ENCODE results near the gene ALDH18A1.

The ALDH18A1 gene

GRCh38 chr10:95566136-95566535, 90.4 kb downstream of the ALDH18A1 start:
- TF ChIP-seq CTCF (IDR thresholded peaks at IDR 0.05; ENCODE audit: low read length), result no peak
- TF ChIP-seq EZH2 (IDR thresholded peaks at IDR 0.05; ENCODE audit: borderline replicate concordance, low read length), result no peak
- H3K9me3 ChIP-seq (ENCODE audit: low read length), result no peaks in the 10 kb centered on the region
- H3K4me1 ChIP-seq (ENCODE audit: insufficient read depth, low read length, severe bottlenecking), result no peaks in the 10 kb centered on the region
- no peaks in the 10 kb centered on the region for H3K36me3 ChIP-seq (ENCODE audit: insufficient read depth, low read length)
- H3K4me2 ChIP-seq (ENCODE audit: low read length), result no peak overlapping the region
- H3K27ac ChIP-seq (ENCODE audit: low read depth, low read length, poor library complexity, severe bottlenecking), result no peak overlapping the region
- no peaks in the 10 kb centered on the region for H3K27me3 ChIP-seq (ENCODE audit: insufficient read depth, low read length)
- H2AFZ ChIP-seq (ENCODE audit: low read length), result no peak overlapping the region
- no peak overlapping the region for H3K9ac ChIP-seq (ENCODE audit: low read length)
- no peaks in the 10 kb centered on the region for H3F3A ChIP-seq (ENCODE audit: insufficient read depth, low read length)
- H3K79me2 ChIP-seq (ENCODE audit: insufficient read depth, low read length), result no peaks in the 10 kb centered on the region
- no peaks in the 10 kb centered on the region for H4K20me1 ChIP-seq (ENCODE audit: insufficient read depth, low read length)
- no peaks in the 10 kb centered on the region for H3K9me2 ChIP-seq (ENCODE audit: low read depth, low read length)
- H3K4me3 ChIP-seq (ENCODE audit: low read depth, low read length, poor library complexity, severe bottlenecking), result no peak overlapping the region

GRCh38 chr10:95565336-95565735, 91.2 kb downstream of the ALDH18A1 start:
- H3K79me2 ChIP-seq (ENCODE audit: insufficient read depth, low read length), result no peaks in the 10 kb centered on the region
- H3K4me2 ChIP-seq (ENCODE audit: low read length), result no peak overlapping the region
- no peak overlapping the region for H2AFZ ChIP-seq (ENCODE audit: low read length)

GRCh38 chr10:95564291-95564690, 92.2 kb downstream of the ALDH18A1 start:
- Histone ChIP-seq H3K4me1 (ENCODE audit: insufficient read depth, low read length, severe bottlenecking) (no peaks in the 10 kb centered on the region), H2AFZ (ENCODE audit: low read length) (no peak overlapping the region), H4K20me1 (ENCODE audit: insufficient read depth, low read length) (no peaks in the 10 kb centered on the region), H3K4me3 (ENCODE audit: low read depth, low read length, poor library complexity, severe bottlenecking) (no peak overlapping the region), H3K27ac (ENCODE audit: low read depth, low read length, poor library complexity, severe bottlenecking) (no peak overlapping the region), H3K4me2 (ENCODE audit: low read length) (no peak overlapping the region), H3K9me2 (ENCODE audit: low read depth, low read length) (no peaks in the 10 kb centered on the region), H3K27me3 (ENCODE audit: insufficient read depth, low read length) (no peaks in the 10 kb centered on the region), H3K36me3 (ENCODE audit: insufficient read depth, low read length) (no peaks in the 10 kb centered on the region), H3K9ac (ENCODE audit: low read length) (no peak overlapping the region), H3F3A (ENCODE audit: insufficient read depth, low read length) (no peaks in the 10 kb centered on the region), H3K79me2 (ENCODE audit: insufficient read depth, low read length) (no peaks in the 10 kb centered on the region), H3K9me3 (ENCODE audit: low read length) (no peaks in the 10 kb centered on the region)
- no peak for TF ChIP-seq CTCF (IDR thresholded peaks at IDR 0.05; ENCODE audit: low read length)
- TF ChIP-seq EZH2 (IDR thresholded peaks at IDR 0.05; ENCODE audit: borderline replicate concordance, low read length), result no peak

More at GRCh38 chr10:95565336-95565735, 91.2 kb downstream of the ALDH18A1 start:
- H4K20me1 ChIP-seq (ENCODE audit: insufficient read depth, low read length), result no peaks in the 10 kb centered on the region
- H3K36me3 ChIP-seq (ENCODE audit: insufficient read depth, low read length), result no peaks in the 10 kb centered on the region
- no peaks in the 10 kb centered on the region for H3K9me3 ChIP-seq (ENCODE audit: low read length)
- H3F3A ChIP-seq (ENCODE audit: insufficient read depth, low read length), result no peaks in the 10 kb centered on the region
- no peaks in the 10 kb centered on the region for H3K9me2 ChIP-seq (ENCODE audit: low read depth, low read length)
- TF ChIP-seq EZH2 (IDR thresholded peaks at IDR 0.05; ENCODE audit: borderline replicate concordance, low read length) (no peak), CTCF (IDR thresholded peaks at IDR 0.05; ENCODE audit: low read length) (no peak)
- H3K4me3 ChIP-seq (ENCODE audit: low read depth, low read length, poor library complexity, severe bottlenecking), result no peak overlapping the region
- H3K9ac ChIP-seq (ENCODE audit: low read length), result no peak overlapping the region
- H3K27ac ChIP-seq (ENCODE audit: low read depth, low read length, poor library complexity, severe bottlenecking), result no peak overlapping the region
- H3K27me3 ChIP-seq (ENCODE audit: insufficient read depth, low read length), result no peaks in the 10 kb centered on the region
- H3K4me1 ChIP-seq (ENCODE audit: insufficient read depth, low read length, severe bottlenecking), result no peaks in the 10 kb centered on the region

Measured in OCI-LY1 (cell line).